Common myeloid progenitor, CD34-positive (primary cell): ENCODE data around the gene GET3.

ENCODE experiments used
- CTCF ChIA-PET: fragments of 350-600 bp; sonication (Branson Sonifier 250); formaldehyde crosslinking; loops from one replicate; lab custom pipeline; 2021; ENCODE audit warnings: antibody characterized with exemption; lab: Charles Lee
- POLR2A ChIA-PET: fragments of 350-600 bp; sonication (Branson Sonifier 250); formaldehyde crosslinking; loops from one replicate; lab custom pipeline; 2021; ENCODE audit warnings: antibody characterized with exemption; lab: Charles Lee
- DNase-seq, 3 donors: peaks; one replicate each; pipeline versions ENCODE4 v3.0.0 to v3.0.0-alpha.2; 2013
- H3K27ac ChIP-seq, 2 experiments: 1 replicate in 1 of 2; 2 replicates in 1 of 2; pipeline ENCODE4 v1.7.0; 2013; ENCODE audit warnings: inconsistent platforms in 2 of 2, low read length in 2 of 2, mild to moderate bottlenecking in 2 of 2, low read depth in 1 of 2, moderate library complexity in 1 of 2; ENCODE audit not compliant: severe bottlenecking in 2 of 2, insufficient read depth in 1 of 2, poor library complexity in 1 of 2
- H3K27me3 ChIP-seq, 5 experiments: replicated peaks in 2 of 5; 1 replicate in 3 of 5; 2 replicates in 2 of 5; pipeline versions ENCODE4 v1.6.1 to v1.7.0; 2013; ENCODE audit warnings: low read length in 4 of 5, mild to moderate bottlenecking in 2 of 5, moderate library complexity in 2 of 5, inconsistent platforms in 1 of 5; ENCODE audit not compliant: insufficient read depth in 5 of 5, control insufficient read depth in 4 of 5
- H3K36me3 ChIP-seq, 4 experiments: 1 replicate in 2 of 4; 2 replicates in 2 of 4; pipeline versions ENCODE4 v1.6.1 to v1.7.0; 2013; ENCODE audit warnings: low read length in 3 of 4, control low read depth in 1 of 4, mild to moderate bottlenecking in 1 of 4; ENCODE audit not compliant: control insufficient read depth in 4 of 4, insufficient read depth in 4 of 4
- H3K4me1 ChIP-seq, 4 experiments: 1 replicate in 3 of 4; 2 replicates in 1 of 4; pipeline versions ENCODE4 v1.6.1 to v1.7.1; 2013; ENCODE audit warnings: low read length in 3 of 4, mild to moderate bottlenecking in 3 of 4, control low read depth in 1 of 4, inconsistent platforms in 1 of 4, moderate library complexity in 1 of 4; ENCODE audit not compliant: control insufficient read depth in 4 of 4, insufficient read depth in 4 of 4; ENCODE audit errors: control extremely low read depth in 1 of 4
- H3K4me3 ChIP-seq, 7 experiments: 1 replicate in 4 of 7; 2 replicates in 3 of 7; pipeline versions ENCODE4 v1.5.1 to v1.7.0; 2013; ENCODE audit warnings: mild to moderate bottlenecking in 7 of 7, low read length in 6 of 7, moderate library complexity in 6 of 7, inconsistent platforms in 2 of 7, low read depth in 2 of 7, control low read depth in 1 of 7; ENCODE audit not compliant: insufficient read depth in 4 of 7, control insufficient read depth in 1 of 7; ENCODE audit errors: extremely low read depth in 1 of 7
- H3K9me3 ChIP-seq, 5 experiments: 1 replicate in 4 of 5; 2 replicates in 1 of 5; pipeline versions ENCODE4 v1.6.1 to v1.7.1; 2013; ENCODE audit warnings: low read length in 4 of 5, mild to moderate bottlenecking in 2 of 5, inconsistent platforms in 1 of 5, low read depth in 1 of 5, moderate library complexity in 1 of 5; ENCODE audit not compliant: control insufficient read depth in 4 of 5, insufficient read depth in 2 of 5; ENCODE audit errors: control extremely low read depth in 1 of 5
- WGBS: methylation state at CpG from one replicate; pipeline ENCODE4 v1.1.5; 2013; ENCODE audit not compliant: insufficient coverage; 5-methylcytosine and 5-hydroxymethylcytosine counted together

GET3 gene

GRCh38 chr19:12782424-12783290, 45.4 kb downstream of the GET3 start:
- Histone ChIP-seq H3K9me3 (no peaks in the 10 kb centered on the region), H3K36me3 (no peaks in the 10 kb centered on the region), H3K27me3 (no peaks in the 10 kb centered on the region), H3K4me1 (peaks cover 27 to 88% (median 86%) of the 10 kb centered on the region in 4 experiments), H3K4me3 (peak overlapping the region; percentile 39 to 81 (median 65)), H3K27ac (peak overlapping the region; percentile 77 to 85)
- peak; percentile 74 to 93 (median 88) for DNase-seq
- ChIA-PET CTCF (interaction anchor here (29.7 kb wide), 1 partner anchor 15 kb away, joined by 612 read pairs; the partner anchor contains the start of genes JUNB, PRDX2 and THSD8), POLR2A (interaction anchor here (0.8 to 5.9 kb wide), 3 partner anchors 10 to 108 kb away, joined by 4 to 79 read pairs (median 6); partner anchors contain the start of gene JUNB)
- under 1% methylated on average over 61 of the region's 88 CpGs for WGBS

DNA sequence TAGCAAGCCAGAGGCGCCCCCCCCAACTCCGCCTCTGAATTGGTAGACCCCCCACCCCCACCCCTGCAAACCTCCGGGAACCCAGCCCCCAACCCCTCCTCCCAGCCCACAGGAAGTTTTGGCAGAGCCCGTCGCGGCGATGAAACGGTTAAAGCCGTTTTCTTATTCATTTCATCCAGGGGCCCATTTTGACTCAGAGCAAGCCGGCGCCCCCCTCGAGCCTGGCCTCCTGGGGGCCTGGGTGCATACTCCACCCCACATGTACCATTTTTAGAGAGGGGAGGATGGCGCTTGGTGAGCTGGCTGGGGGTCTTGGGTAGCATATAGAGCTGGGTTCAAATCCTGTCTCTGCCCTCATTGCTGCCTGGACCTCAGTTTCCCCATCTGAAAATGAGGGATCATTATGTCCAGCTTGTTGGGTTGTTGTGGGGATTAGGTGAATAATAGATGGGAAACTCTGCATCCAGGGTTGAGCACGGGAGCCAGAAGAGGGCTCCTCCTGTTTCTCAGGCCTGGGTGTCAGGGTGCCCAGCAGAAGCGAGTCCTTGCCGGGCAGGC, 46.1 kb downstream of the GET3 start:
- DNase-seq: no peak
- ChIA-PET CTCF (interaction anchor here (29.7 kb wide), 1 partner anchor 14 kb away, joined by 612 read pairs; the partner anchor contains the start of genes JUNB, PRDX2 and THSD8), POLR2A (interaction anchor here (1.4 to 5.9 kb wide), 2 partner anchors 9 to 13 kb away, joined by 6 to 79 read pairs; partner anchors contain the start of gene JUNB)
- Histone ChIP-seq H3K27me3 (no peaks in the 10 kb centered on the region), H3K9me3 (no peaks in the 10 kb centered on the region), H3K27ac (peak overlapping the region in 1 of 2 experiments; percentile 85), H3K4me3 (peak overlapping the region in 5 of 7 experiments; percentile 58 to 81 (median 65)), H3K36me3 (no peaks in the 10 kb centered on the region), H3K4me1 (peaks cover 32 to 88% (median 87%) of the 10 kb centered on the region in 4 experiments)
- 37% methylated on average over 10 of the region's 16 CpGs for WGBS

DNA sequence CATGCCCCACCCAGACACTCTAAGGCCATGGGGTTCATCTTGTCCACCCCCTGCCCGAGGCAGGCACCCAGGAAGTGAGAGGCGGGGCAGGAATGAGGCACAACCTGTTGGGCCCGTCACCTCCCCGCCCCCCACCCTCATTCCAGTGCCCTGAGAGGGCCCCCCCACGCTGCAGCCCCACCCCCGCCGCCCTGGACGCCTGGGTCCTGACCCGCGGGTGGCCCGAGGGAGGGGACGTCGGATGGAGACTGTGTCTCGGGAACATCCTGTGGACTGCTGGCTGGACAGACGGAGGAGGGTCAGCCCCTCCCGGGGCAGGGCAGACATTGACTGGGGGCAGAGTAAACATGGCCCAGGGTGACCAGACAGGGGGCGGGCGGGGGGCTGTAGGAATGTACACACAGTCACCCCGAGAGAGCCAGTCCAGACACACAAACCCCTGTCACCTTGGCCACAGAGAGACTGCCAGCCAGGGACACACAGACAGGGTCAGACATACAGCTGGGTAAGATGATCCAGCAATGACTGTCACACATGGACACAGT, 46.6 kb downstream of the GET3 start:
- DNase-seq: no peak
- H3K36me3 ChIP-seq: no peaks in the 10 kb centered on the region
- ChIA-PET POLR2A (interaction anchor here (5.9 kb wide), 1 partner anchor 9 kb away, joined by 79 read pairs; the partner anchor contains the start of gene JUNB), CTCF (interaction anchor here (29.7 kb wide), 1 partner anchor 14 kb away, joined by 612 read pairs; the partner anchor contains the start of genes JUNB, PRDX2 and THSD8)
- peak overlapping the region in 4 of 7 experiments; percentile 9 to 65 (median 46) for H3K4me3 ChIP-seq
- 79% methylated on average over 8 of the region's 19 CpGs for WGBS
- H3K27ac ChIP-seq: peak overlapping the region in 1 of 2 experiments; percentile 85
- no peaks in the 10 kb centered on the region for H3K27me3 ChIP-seq
- no peaks in the 10 kb centered on the region for H3K9me3 ChIP-seq
- peaks cover 27 to 88% (median 87%) of the 10 kb centered on the region in 4 experiments for H3K4me1 ChIP-seq

GRCh38 chr19:12784394-12784870, 47.1 kb downstream of the GET3 start:
- DNase-seq: peak in 2 of 3 donors; percentile 70 to 85
- ChIA-PET CTCF (no interaction called here), POLR2A (interaction anchor here (5.9 kb wide), 1 partner anchor 8 kb away, joined by 79 read pairs; the partner anchor contains the start of gene JUNB)
- Histone ChIP-seq H3K4me1 (peaks cover 27 to 88% (median 87%) of the 10 kb centered on the region in 4 experiments), H3K27me3 (no peaks in the 10 kb centered on the region), H3K9me3 (no peaks in the 10 kb centered on the region), H3K4me3 (no peak overlapping the region), H3K36me3 (no peaks in the 10 kb centered on the region), H3K27ac (peak overlapping the region in 1 of 2 experiments; percentile 85)
- 83% methylated on average over 9 of the region's 10 CpGs for WGBS

- Histone ChIP-seq H3K9me3 (no peaks in the 10 kb centered on the region), H3K27me3 (no peaks in the 10 kb centered on the region), H3K36me3 (no peaks in the 10 kb centered on the region), H3K4me3 (no peak overlapping the region), H3K27ac (peak overlapping the region in 1 of 2 experiments; percentile 85), H3K4me1 (peaks cover 27 to 84% (median 83%) of the 10 kb centered on the region in 4 experiments)
- ChIA-PET POLR2A (interaction anchor here (5.9 to 12.0 kb wide), 2 partner anchors 8 to 9 kb away, joined by 79 to 198 read pairs; partner anchors contain the start of genes HOOK2 and JUNB), CTCF (interaction anchor here (1.1 kb wide), 1 partner anchor 8 kb away, joined by 10 read pairs; no protein-coding TSS in a partner anchor)
- peak in 2 of 3 donors; percentile 78 to 88 for DNase-seq
- WGBS: 28% methylated on average over 3 of the region's 5 CpGs
Observed at GRCh38 chr19:12784871-12785430, 47.7 kb downstream of the GET3 start.

- peak overlapping the region in 4 of 7 experiments; percentile 40 to 57 (median 51) for H3K4me3 ChIP-seq
- no peaks in the 10 kb centered on the region for H3K9me3 ChIP-seq
- H3K4me1 ChIP-seq: peaks cover 28 to 86% (median 86%) of the 10 kb centered on the region in 4 experiments
- H3K36me3 ChIP-seq: no peaks in the 10 kb centered on the region
- CTCF ChIA-PET: interaction anchor here (0.9 to 1.1 kb wide), 2 partner anchors 9 to 11 kb away, joined by 4 to 10 read pairs; no protein-coding TSS in a partner anchor
- 55% methylated on average over 4 of the region's 4 CpGs for WGBS
- DNase-seq: peak in 2 of 3 donors; percentile 63 to 68
- POLR2A ChIA-PET: interaction anchor here (0.7 to 12.0 kb wide), 3 partner anchors 7 to 99 kb away, joined by 3 to 198 read pairs (median 79); partner anchors contain the start of genes HOOK2 and JUNB
- peak overlapping the region; percentile 75 to 85 for H3K27ac ChIP-seq
- H3K27me3 ChIP-seq: no peaks in the 10 kb centered on the region
Observed at GRCh38 chr19:12785431-12786031, 48.2 kb downstream of the GET3 start.
